Esophagus squamous epithelium (tissue), 5 donors: Measurements from ENCODE around the gene FBXO7. TPM values are rescaled to one million over a fixed set of nuclear protein-coding genes. Genes with fewer than 3 reads are reported as not detected.

Experiments
- DNase-seq: peaks from one replicate; lab custom pipeline; 2025; lab: John Stamatoyannopoulos, UW
- H3K27ac ChIP-seq, 4 donors: fragments of 200-600 bp; sonication (generic); one replicate each; pipeline ENCODE4 v1.5.1; 2016 to 2019; ENCODE audit warnings: mild to moderate bottlenecking in 1 of 4
- H3K27me3 ChIP-seq, 4 donors: fragments of 200-600 bp; sonication (generic); 1 replicate in 3 of 4; 2 replicates in 1 of 4; pipeline versions ENCODE4 v1.5.1 to v1.6.0; 2017 to 2021; ENCODE audit warnings: antibody characterized with exemption in 1 of 4
- H3K36me3 ChIP-seq, 3 donors: fragments of 200-600 bp; sonication (generic); one replicate each; pipeline ENCODE4 v1.5.1; 2016 to 2019
- H3K4me1 ChIP-seq, 3 donors: fragments of 200-600 bp; sonication (generic); one replicate each; pipeline ENCODE4 v1.5.1; 2017 to 2019
- H3K4me3 ChIP-seq, 4 donors: fragments of 200-600 bp; sonication (generic); 1 replicate in 3 of 4; 2 replicates in 1 of 4; pipeline ENCODE4 v1.5.1; 2016 to 2019; ENCODE audit warnings: mild to moderate bottlenecking in 2 of 4, moderate library complexity in 1 of 4
- H3K9me3 ChIP-seq, 3 donors: fragments of 200-600 bp; sonication (generic); one replicate each; pipeline ENCODE4 v1.5.1; 2016 to 2019
- CTCF ChIP-seq, 6 experiments: fragments of 450-650 bp in 4 of 6; fragments of 200-600 bp in 2 of 6; sonication (generic) in 2 of 6; IDR thresholded peaks; one replicate each; pipeline ENCODE4 v1.5.1; 2016 to 2019; ENCODE audit warnings: antibody characterized with exemption in 6 of 6, mild to moderate bottlenecking in 4 of 6, moderate library complexity in 4 of 6
- POLR2A ChIP-seq, 4 donors: fragments of 450-650 bp; IDR thresholded peaks; one replicate each; pipeline ENCODE4 v1.6.1; 2017; ENCODE audit warnings: antibody characterized with exemption in 4 of 4, mild to moderate bottlenecking in 4 of 4, moderate library complexity in 3 of 4
- WGBS, 2 donors: methylation state at CpG; one replicate each; pipeline ENCODE4 v1.1.5; 2018; 5-methylcytosine and 5-hydroxymethylcytosine counted together
- intact Hi-C: fragments of 100-400 bp; cut with DNase I; formaldehyde crosslinking; loops from one replicate; pipeline ENCODE4 v1.15.0; 2022
- total RNA-seq, 4 donors: library from RNA; depleted of rRNA; stranded (reverse); fragments of >200 nt; gene quantifications; one replicate each; pipeline ENCODE4 v1.1.0, GENCODE V29; 2016
- donor health status: DM: yes; HTN: yes; CAD: no.

Gene FBXO7
- total RNA-seq: 10 to 100 TPM; 31.8 to 67.1 (median 49.6) TPM

DNA sequence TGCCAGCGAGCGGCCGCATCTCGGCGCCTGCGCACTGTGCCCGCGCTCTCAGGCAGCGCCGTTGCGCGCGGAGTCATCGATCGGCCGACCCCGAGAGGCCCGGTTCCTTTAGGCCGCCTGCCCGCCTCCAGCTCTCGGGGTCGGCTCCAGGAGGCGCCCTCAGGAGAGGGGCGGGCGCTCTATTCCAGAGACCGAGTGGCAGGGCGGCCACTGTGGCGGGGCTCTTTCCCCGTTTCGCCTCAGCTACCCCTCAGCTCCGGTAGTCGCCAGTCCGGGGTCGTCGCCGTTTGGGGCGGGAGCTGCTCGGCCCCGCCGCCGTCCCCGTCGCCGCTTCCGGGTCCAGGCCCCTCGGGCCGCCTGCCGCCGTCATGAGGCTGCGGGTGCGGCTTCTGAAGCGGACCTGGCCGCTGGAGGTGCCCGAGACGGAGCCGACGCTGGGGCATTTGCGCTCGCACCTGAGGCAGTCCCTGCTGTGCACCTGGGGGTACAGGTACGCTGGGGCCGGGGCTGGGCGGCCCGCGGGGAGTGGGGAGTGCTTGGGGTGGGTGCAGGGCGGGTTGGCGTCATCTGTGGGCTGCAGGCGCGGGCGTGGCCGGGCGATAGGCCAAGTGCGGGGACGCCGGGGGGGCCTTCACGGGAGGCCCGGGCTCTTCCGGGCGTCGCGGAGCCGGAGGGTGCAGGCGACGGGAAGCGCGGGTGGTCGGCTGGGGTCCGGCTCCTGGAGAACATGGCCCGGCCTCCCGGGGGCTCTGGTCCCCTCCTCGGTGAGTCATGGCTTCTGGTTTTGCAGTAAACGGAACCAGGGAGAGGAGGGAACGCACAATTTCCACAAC lies at the start of gene FBXO7:
FBXO7 (plus strand) TSS at position 177 of the 833 bp plus-strand sequence; CDS start at position 369, 192 bp downstream.
- intact Hi-C loops: loop anchor here (10.0 kb wide), 2 partner anchors 60 to 500 kb away; partner anchors contain the start of gene RTCB
- peak within 1 kb of the TSS; percentile 61 to 99 (median 80) for H3K4me3 ChIP-seq
- no peaks in the 10 kb centered on the region for H3K27me3 ChIP-seq
- H3K9me3 ChIP-seq: no peaks in the 10 kb centered on the region
- WGBS, 2 donors: 0% methylated on average over 5 to 17 of the region's 92 CpGs
- H3K4me1 ChIP-seq: peaks cover 9 to 46% (median 15%) of the 10 kb centered on the region in 3 donors
- DNase-seq: peak; percentile 36
- peak in 5 of 6 experiments; percentile 19 to 53 (median 27) for TF ChIP-seq CTCF (IDR thresholded peaks at IDR 0.05)
- TF ChIP-seq POLR2A (IDR thresholded peaks at IDR 0.05): peak in 3 of 4 donors; percentile 58 to 85 (median 82)
- peak within 1 kb of the TSS; percentile 94 to 99 (median 96) for H3K27ac ChIP-seq
- H3K36me3 ChIP-seq: peaks cover 0 to 10% (median 0%) of the 10 kb centered on the region in 3 donors

- Histone ChIP-seq H3K27ac (no peak overlapping the region), H3K4me3 (no peak overlapping the region), H3K9me3 (no peaks in the 10 kb centered on the region), H3K27me3 (peaks cover 0 to 43% (median 0%) of the 10 kb centered on the region in 4 donors), H3K4me1 (no peaks in the 10 kb centered on the region), H3K36me3 (no peaks in the 10 kb centered on the region)
- TF ChIP-seq POLR2A (IDR thresholded peaks at IDR 0.05) (no peak), CTCF (IDR thresholded peaks at IDR 0.05) (no peak)
- DNase-seq: no peak
- WGBS, 2 donors: 63 to 79% methylated on average over 4 of the region's 4 CpGs
- intact Hi-C loops: no loop called here
Observed at GRCh38 chr22:32426881-32427280, 47.7 kb upstream of the FBXO7 start.

- 57 to 74% methylated on average over 1 of the region's 1 CpG for WGBS, 2 donors
- no peak for TF ChIP-seq POLR2A (IDR thresholded peaks at IDR 0.05)
- TF ChIP-seq CTCF (IDR thresholded peaks at IDR 0.05): no peak
- H3K27me3 ChIP-seq: peaks cover 0 to 23% (median 0%) of the 10 kb centered on the region in 4 donors
- no peak overlapping the region for H3K27ac ChIP-seq
- no peak for DNase-seq
- intact Hi-C loops: no loop called here
- H3K9me3 ChIP-seq: no peaks in the 10 kb centered on the region
- no peak overlapping the region for H3K4me3 ChIP-seq
- H3K4me1 ChIP-seq: no peaks in the 10 kb centered on the region
- no peaks in the 10 kb centered on the region for H3K36me3 ChIP-seq
Observed at GRCh38 chr22:32430352-32430751, 44.3 kb upstream of the FBXO7 start.

GRCh38 chr22:32444068-32444467 lies 30.5 kb upstream of the FBXO7 start:
- 38 to 51% methylated on average over 6 of the region's 6 CpGs for WGBS, 2 donors
- peaks cover 0 to 46% (median 0%) of the 10 kb centered on the region in 4 donors for H3K27me3 ChIP-seq

More at GRCh38 chr22:32444068-32444467, 30.5 kb upstream of the FBXO7 start:
- Histone ChIP-seq H3K4me3 (no peak overlapping the region), H3K27ac (no peak overlapping the region), H3K4me1 (no peaks in the 10 kb centered on the region), H3K9me3 (no peaks in the 10 kb centered on the region), H3K36me3 (no peaks in the 10 kb centered on the region)
- TF ChIP-seq CTCF (IDR thresholded peaks at IDR 0.05) (peak in 1 of 6 experiments; percentile 22), POLR2A (IDR thresholded peaks at IDR 0.05) (no peak)
- no peak for DNase-seq
- intact Hi-C loops: no loop called here
